Loucy (cell line): ENCODE data around the gene WFDC2.

Source experiments
- EZH2phosphoT487 ChIP-seq: fragments of 200-600 bp; IDR thresholded peaks from 2 replicates; pipeline ENCODE4 v1.6.1; 2018; ENCODE audit warnings: antibody characterized with exemption, mild to moderate bottlenecking, moderate library complexity, borderline replicate concordance
- TF ChIP-seq, protein P1 (sequence below): fragments of 200-600 bp; sonication (generic); conservative IDR thresholded peaks from 2 replicates; pipeline ENCODE4 v1.5.1; 2014; ENCODE audit warnings: mild to moderate bottlenecking, antibody characterized with exemption, low read length

DNA sequence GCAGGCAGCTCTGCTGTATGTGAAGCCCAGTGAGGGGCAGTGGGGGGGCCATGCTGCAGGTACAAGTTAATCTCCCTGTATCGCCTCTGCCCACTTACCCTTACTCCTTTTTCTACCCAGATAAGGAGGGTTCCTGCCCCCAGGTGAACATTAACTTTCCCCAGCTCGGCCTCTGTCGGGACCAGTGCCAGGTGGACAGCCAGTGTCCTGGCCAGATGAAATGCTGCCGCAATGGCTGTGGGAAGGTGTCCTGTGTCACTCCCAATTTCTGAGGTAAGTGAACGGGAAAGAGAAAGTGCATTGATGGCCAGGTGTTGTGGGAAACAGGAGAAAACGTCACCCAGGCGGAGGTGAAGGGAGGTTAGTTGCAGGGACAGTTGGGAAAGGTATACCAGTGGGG lies 10.3 kb downstream of the WFDC2 start:
- TF ChIP-seq, protein P1, sequence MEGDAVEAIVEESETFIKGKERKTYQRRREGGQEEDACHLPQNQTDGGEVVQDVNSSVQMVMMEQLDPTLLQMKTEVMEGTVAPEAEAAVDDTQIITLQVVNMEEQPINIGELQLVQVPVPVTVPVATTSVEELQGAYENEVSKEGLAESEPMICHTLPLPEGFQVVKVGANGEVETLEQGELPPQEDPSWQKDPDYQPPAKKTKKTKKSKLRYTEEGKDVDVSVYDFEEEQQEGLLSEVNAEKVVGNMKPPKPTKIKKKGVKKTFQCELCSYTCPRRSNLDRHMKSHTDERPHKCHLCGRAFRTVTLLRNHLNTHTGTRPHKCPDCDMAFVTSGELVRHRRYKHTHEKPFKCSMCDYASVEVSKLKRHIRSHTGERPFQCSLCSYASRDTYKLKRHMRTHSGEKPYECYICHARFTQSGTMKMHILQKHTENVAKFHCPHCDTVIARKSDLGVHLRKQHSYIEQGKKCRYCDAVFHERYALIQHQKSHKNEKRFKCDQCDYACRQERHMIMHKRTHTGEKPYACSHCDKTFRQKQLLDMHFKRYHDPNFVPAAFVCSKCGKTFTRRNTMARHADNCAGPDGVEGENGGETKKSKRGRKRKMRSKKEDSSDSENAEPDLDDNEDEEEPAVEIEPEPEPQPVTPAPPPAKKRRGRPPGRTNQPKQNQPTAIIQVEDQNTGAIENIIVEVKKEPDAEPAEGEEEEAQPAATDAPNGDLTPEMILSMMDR, result no peak
- no peak for TF ChIP-seq EZH2phosphoT487
